Cardiac muscle cell (in vitro differentiated cells and primary cell): Measurements from ENCODE around the gene NPFFR1. TPM values are rescaled to one million over a fixed set of nuclear protein-coding genes. Genes with fewer than 3 reads are reported as not detected.

ENCODE experiments used
- DNase-seq, 2 donors: peaks; one replicate each; pipeline versions ENCODE4 v3.0.0 to v3.0.0-alpha.2; 2010 to 2017; ENCODE audit warnings: low read depth in 1 of 2, low spot score in 1 of 2
- H3K27ac ChIP-seq: fragments of 200-600 bp; sonication (generic); 2 replicates; pipeline ENCODE4 v1.5.1; 2016
- H3K27me3 ChIP-seq: fragments of 200-600 bp; sonication (generic); 2 replicates; pipeline ENCODE4 v1.6.0; 2016; ENCODE audit warnings: control low read depth
- H3K36me3 ChIP-seq: fragments of 200-600 bp; sonication (generic); 2 replicates; pipeline ENCODE4 v1.5.1; 2016; ENCODE audit warnings: control low read depth
- H3K4me1 ChIP-seq: fragments of 200-600 bp; sonication (generic); 2 replicates; pipeline ENCODE4 v1.8.1; 2017; ENCODE audit warnings: low read depth, mild to moderate bottlenecking, mixed run types
- H3K4me3 ChIP-seq: fragments of 200-600 bp; sonication (generic); 2 replicates; pipeline ENCODE4 v1.5.1; 2016; ENCODE audit warnings: mild to moderate bottlenecking
- H3K9me3 ChIP-seq: fragments of 200-600 bp; sonication (generic); 2 replicates; pipeline ENCODE4 v1.5.1; 2017; ENCODE audit warnings: low read depth, mild to moderate bottlenecking, control low read depth
- CTCF ChIP-seq: IDR thresholded peaks from 2 replicates; pipeline ENCODE4 v1.5.1; 2012; ENCODE audit warnings: low read depth, mild to moderate bottlenecking, low read length
- polyA plus RNA-seq: library from polyadenylated mRNA; unstranded; fragments of >200 nt; fragmentation: Nextera tagmentation; extraction: Ambion mirVana; gene quantifications from 2 replicates; pipeline ENCODE4 v1.2.1, GENCODE V29; 2016
- total RNA-seq: library from RNA; depleted of rRNA; stranded (reverse); fragments of >200 nt; gene quantifications from 2 replicates; pipeline ENCODE4 v1.2.3, GENCODE V29; 2016

NPFFR1 gene
- total and polyA plus RNA-seq, 2 experiments from 2014 or later: not detected

- Histone ChIP-seq H3K36me3 (no peaks in the 10 kb centered on the region), H3K4me1 (no peaks in the 10 kb centered on the region), H3K4me3 (no peak overlapping the region), H3K27me3 (no peaks in the 10 kb centered on the region), H3K27ac (no peak overlapping the region), H3K9me3 (no peaks in the 10 kb centered on the region)
- no peak for TF ChIP-seq CTCF
- DNase-seq: no peak
Measured at GRCh38 chr10:70319183-70319582, 35.4 kb upstream of the NPFFR1 start.

- no peaks in the 10 kb centered on the region for H3K9me3 ChIP-seq
- H3K27me3 ChIP-seq: no peaks in the 10 kb centered on the region
- DNase-seq: no peak
- H3K4me3 ChIP-seq: no peak overlapping the region
- TF ChIP-seq CTCF: no peak
- no peak overlapping the region for H3K27ac ChIP-seq
- H3K4me1 ChIP-seq: no peaks in the 10 kb centered on the region
- no peaks in the 10 kb centered on the region for H3K36me3 ChIP-seq
Measured at GRCh38 chr10:70317943-70318318, 34.1 kb upstream of the NPFFR1 start.

- Histone ChIP-seq H3K4me3 (no peak overlapping the region), H3K27ac (no peak overlapping the region), H3K27me3 (no peaks in the 10 kb centered on the region), H3K4me1 (no peaks in the 10 kb centered on the region), H3K36me3 (no peaks in the 10 kb centered on the region), H3K9me3 (no peaks in the 10 kb centered on the region)
- no peak for DNase-seq
- TF ChIP-seq CTCF: no peak
Measured at GRCh38 chr10:70317272-70317942, 33.6 kb upstream of the NPFFR1 start.

GRCh38 chr10:70315815-70316214 is 32.0 kb upstream of the NPFFR1 start:
- TF ChIP-seq CTCF: no peak
- no peaks in the 10 kb centered on the region for H3K36me3 ChIP-seq
- H3K27me3 ChIP-seq: no peaks in the 10 kb centered on the region
- no peak overlapping the region for H3K4me3 ChIP-seq
- peak in 1 of 2 donors; percentile 35 for DNase-seq
- no peaks in the 10 kb centered on the region for H3K9me3 ChIP-seq
- H3K27ac ChIP-seq: no peak overlapping the region
- no peaks in the 10 kb centered on the region for H3K4me1 ChIP-seq

- H3K4me1 ChIP-seq: no peaks in the 10 kb centered on the region
- H3K27ac ChIP-seq: no peak overlapping the region
- no peaks in the 10 kb centered on the region for H3K27me3 ChIP-seq
- no peak for TF ChIP-seq CTCF
- no peak overlapping the region for H3K4me3 ChIP-seq
- H3K9me3 ChIP-seq: no peaks in the 10 kb centered on the region
- no peaks in the 10 kb centered on the region for H3K36me3 ChIP-seq
- DNase-seq: no peak
Measured at GRCh38 chr10:70315276-70315675, 31.5 kb upstream of the NPFFR1 start.

- no peaks in the 10 kb centered on the region for H3K4me1 ChIP-seq
- DNase-seq: peak in 1 of 2 donors; percentile 33
- H3K9me3 ChIP-seq: no peaks in the 10 kb centered on the region
- no peak overlapping the region for H3K4me3 ChIP-seq
- H3K27ac ChIP-seq: no peak overlapping the region
- H3K36me3 ChIP-seq: no peaks in the 10 kb centered on the region
- no peak for TF ChIP-seq CTCF
- no peaks in the 10 kb centered on the region for H3K27me3 ChIP-seq
Measured at GRCh38 chr10:70312972-70313371, 29.2 kb upstream of the NPFFR1 start.
